ENCODE data around the gene NRP1.

GRCh38 chr10:33180390-33180789, 154.1 kb downstream of the NRP1 start:
- TF ChIP-seq POLR2AphosphoS5 (IDR thresholded peaks at IDR 0.05; ENCODE audit: low read depth, low read length), result no peak
- TF ChIP-seq EZH2phosphoT487 (IDR thresholded peaks at IDR 0.05; ENCODE audit: borderline replicate concordance, low read depth), result no peak
- no peak for TF ChIP-seq CTCF (IDR thresholded peaks at IDR 0.05)
- TF ChIP-seq REST (IDR thresholded peaks at IDR 0.05; ENCODE audit: low read depth, low read length), result no peak
- TF ChIP-seq GABPA (IDR thresholded peaks at IDR 0.05; ENCODE audit: low read depth), result no peak
- no peak for TF ChIP-seq TAF1 (IDR thresholded peaks at IDR 0.05; ENCODE audit: borderline replicate concordance, low read depth, low read length)
- no peak for TF ChIP-seq CHD2 (IDR thresholded peaks at IDR 0.05; ENCODE audit: low read length, partially characterized antibody)
- no peak for TF ChIP-seq EP300 (IDR thresholded peaks at IDR 0.05; ENCODE audit: borderline replicate concordance in 1 of 2, low read depth in 1 of 2, low read length in 1 of 2)
- no peak for TF ChIP-seq IRF3 (IDR thresholded peaks at IDR 0.05; ENCODE audit: low read depth, low read length)
- no peak for TF ChIP-seq RAD21 (IDR thresholded peaks at IDR 0.05; ENCODE audit: low read length)
- TF ChIP-seq ZBTB33 (IDR thresholded peaks at IDR 0.05; ENCODE audit: borderline replicate concordance, low read depth), result no peak
- no peak for TF ChIP-seq RXRA (IDR thresholded peaks at IDR 0.05; ENCODE audit: borderline replicate concordance, low read depth)
- no peak for TF ChIP-seq USF2 (IDR thresholded peaks at IDR 0.05; ENCODE audit: borderline replicate concordance, low read depth, low read length)
- TF ChIP-seq YY1 (IDR thresholded peaks at IDR 0.05; ENCODE audit: low read depth), result no peak

All from SK-N-SH (cell line).